GM12878 (cell line): ENCODE measurements around the gene ABCA9. TPM values are rescaled to one million over a fixed set of nuclear protein-coding genes. Genes with fewer than 3 reads are reported as not detected.

Experiments used
- ATAC-seq: fragments of 200-7000 bp; cut with Tn5 transposase; 3 replicates; pipeline ENCODE4 v1.9.1; 2020; ENCODE audit warnings: mild to moderate bottlenecking, moderate library complexity
- BruUV-seq: library from RNA; stranded (reverse); fragments of 400-500 nt; replicated peaks from 2 replicates; lab custom pipeline; 2021; lab: Mats Ljungman, UMichigan
- CTCF ChIA-PET: fragments of 300-600 bp; sonication (Branson Sonifier 250); formaldehyde crosslinking; extraction: SDS; loops from one replicate; lab custom pipeline; 2021; ENCODE audit warnings: inconsistent platforms; lab: Yijun Ruan, JAX
- POLR2A ChIA-PET: fragments of 350-600 bp; formaldehyde crosslinking; extraction: SDS; loops from one replicate; lab custom pipeline; 2021; ENCODE audit warnings: inconsistent platforms; lab: Charles Lee
- RAD21 ChIA-PET: fragments of 300-600 bp; sonication (Branson Sonifier 250); formaldehyde crosslinking; loops from one replicate; lab custom pipeline; 2023; ENCODE audit warnings: antibody characterized with exemption; ENCODE audit not compliant: unreplicated experiment; lab: Charles Lee
- SMC1A ChIA-PET: fragments of 300-600 bp; sonication (Branson Sonifier 250); formaldehyde crosslinking; loops from one replicate; lab custom pipeline; 2023; ENCODE audit not compliant: unreplicated experiment, uncharacterized antibody; lab: Charles Lee
- DNase-seq: peaks from one replicate; pipeline ENCODE4 v3.0.0-alpha.2; 2011; ENCODE audit warnings: low read depth, low spot score
- FAIRE-seq: peaks from 3 replicates; lab custom pipeline; 2011; peaks lifted over from hg19 to GRCh38; lab: Jason Lieb, UNC
- H2AFZ ChIP-seq: 2 replicates; pipeline ENCODE4 v1.6.0; 2011; ENCODE audit warnings: low read depth, low read length, control low read depth; ENCODE audit not compliant: control insufficient read depth
- H3K27ac ChIP-seq: 2 replicates; pipeline ENCODE4 v1.5.1; 2011; ENCODE audit warnings: control low read depth; ENCODE audit not compliant: control insufficient read depth, insufficient read depth
- H3K27me3 ChIP-seq, 2 experiments: replicated peaks in 1 of 2; 2 replicates each; pipeline versions ENCODE4 v1.6.0 to v1.6.1; 2011; ENCODE audit warnings: low read length in 1 of 2; ENCODE audit not compliant: control insufficient read depth in 2 of 2, insufficient read depth in 2 of 2
- H3K36me3 ChIP-seq, 2 experiments: 2 replicates each; pipeline ENCODE4 v1.5.1; 2011; ENCODE audit warnings: low read length in 1 of 2; ENCODE audit not compliant: control insufficient read depth in 2 of 2, insufficient read depth in 2 of 2
- H3K4me1 ChIP-seq: 2 replicates; pipeline ENCODE4 v1.6.1; 2011; ENCODE audit warnings: mild to moderate bottlenecking, low read length, moderate library complexity, mixed read lengths; ENCODE audit not compliant: control insufficient read depth, insufficient read depth
- H3K4me2 ChIP-seq: 2 replicates; pipeline ENCODE4 v1.6.0; 2011; ENCODE audit warnings: control low read depth; ENCODE audit not compliant: control insufficient read depth, insufficient read depth
- H3K4me3 ChIP-seq: fragments of 200-600 bp; sonication (generic); 2 replicates; pipeline ENCODE4 v1.5.1; 2016
- H3K79me2 ChIP-seq: 2 replicates; pipeline ENCODE4 v1.6.0; 2011; ENCODE audit warnings: low read length; ENCODE audit not compliant: control insufficient read depth, insufficient read depth
- H3K9ac ChIP-seq: 2 replicates; pipeline ENCODE4 v1.8.0; 2011; ENCODE audit warnings: low read length, control low read depth, mixed read lengths; ENCODE audit not compliant: control insufficient read depth, insufficient read depth
- H3K9me3 ChIP-seq: replicated peaks from 3 replicates; pipeline ENCODE4 v1.5.1; 2011; ENCODE audit warnings: mild to moderate bottlenecking, low read length; ENCODE audit not compliant: control insufficient read depth, insufficient read depth
- H4K20me1 ChIP-seq: 2 replicates; pipeline ENCODE4 v1.6.0; 2011; ENCODE audit not compliant: control insufficient read depth, insufficient read depth
- BMI1 ChIP-seq: fragments of 450-650 bp; IDR thresholded peaks from 2 replicates; pipeline ENCODE4 v1.6.1; 2016; ENCODE audit warnings: mild to moderate bottlenecking, moderate library complexity, borderline replicate concordance
- FOXK2 ChIP-seq: fragments of 450-650 bp; IDR thresholded peaks from 2 replicates; pipeline ENCODE4 v1.6.1; 2017; ENCODE audit warnings: mild to moderate bottlenecking, moderate library complexity
- KDM1A ChIP-seq: fragments of 200-600 bp; sonication (generic); IDR thresholded peaks from 2 replicates; pipeline ENCODE4 v1.6.1; 2016; ENCODE audit warnings: borderline replicate concordance
- MTA3 ChIP-seq: IDR thresholded peaks from 2 replicates; pipeline ENCODE4 v1.6.1; 2012; ENCODE audit warnings: low read length, inconsistent platforms, borderline replicate concordance
- NFIC ChIP-seq: IDR thresholded peaks from 2 replicates; pipeline ENCODE4 v1.6.1; 2012; ENCODE audit warnings: low read depth, mild to moderate bottlenecking, inconsistent platforms, low read length, moderate library complexity
- NFYB ChIP-seq: IDR thresholded peaks from 2 replicates; pipeline ENCODE4 v1.6.1; 2011; ENCODE audit warnings: low read depth, mild to moderate bottlenecking, low read length, improper control_type of control experiment, moderate library complexity; ENCODE audit not compliant: insufficient read depth
- POLR2AphosphoS2 ChIP-seq: IDR thresholded peaks from 2 replicates; pipeline ENCODE4 v1.6.1; 2011; ENCODE audit warnings: low read depth, mild to moderate bottlenecking, low read length, improper control_type of control experiment, moderate library complexity
- RBBP5 ChIP-seq: fragments of 200-600 bp; sonication (generic); conservative IDR thresholded peaks from 2 replicates; pipeline ENCODE4 v1.6.1; 2016
- RFX5 ChIP-seq: IDR thresholded peaks from 2 replicates; pipeline ENCODE4 v1.6.1; 2011; ENCODE audit warnings: low read depth, low read length, improper control_type of control experiment
- SMARCA5 ChIP-seq: fragments of 450-650 bp; IDR thresholded peaks from 2 replicates; pipeline ENCODE4 v1.6.1; 2017; ENCODE audit warnings: mild to moderate bottlenecking
- SREBF1 ChIP-seq: IDR thresholded peaks from 2 replicates; pipeline ENCODE4 v1.6.1; 2012; ENCODE audit warnings: mild to moderate bottlenecking, low read length
- SRF ChIP-seq, 2 experiments: IDR thresholded peaks; 2 replicates each; pipeline ENCODE4 v1.6.1; 2011; ENCODE audit warnings: low read depth in 2 of 2, low read length in 2 of 2, mild to moderate bottlenecking in 1 of 2, moderate library complexity in 1 of 2
- TAF1 ChIP-seq: IDR thresholded peaks from 2 replicates; pipeline ENCODE4 v1.6.1; 2011; ENCODE audit warnings: mild to moderate bottlenecking, low read depth, low read length, borderline replicate concordance
- ZZZ3 ChIP-seq: IDR thresholded peaks from 2 replicates; pipeline ENCODE4 v1.6.1; 2011; ENCODE audit warnings: low read depth; ENCODE audit not compliant: control insufficient read depth, insufficient read length
- WGBS: methylation state at CpG from one replicate; pipeline ENCODE4 v1.1.6; 2016; ENCODE audit warnings: low lambda C conversion rate; ENCODE audit not compliant: insufficient replicate concordance, insufficient coverage; ENCODE audit errors: missing lambda C conversion rate; 5-methylcytosine and 5-hydroxymethylcytosine counted together
- in situ Hi-C: fragments of 300-500 bp; cut with MboI; formaldehyde crosslinking; loops from 9 replicates; pipeline ENCODE4 v1.14.3; 2018; ENCODE audit warnings: mixed read lengths
- intact Hi-C: fragments of 100-400 bp; cut with micrococcal nuclease; formaldehyde crosslinking; loops from one replicate; pipeline ENCODE4 v1.14.2; 2022; ENCODE audit not compliant: unreplicated experiment
- polyA plus RNA-seq, 11 experiments: library from polyadenylated mRNA; depleted of rRNA in 4 of 11; unstranded in 6 of 11; stranded (reverse) in 5 of 11; fragments of >200 nt; fragmentation: Nextera tagmentation in 4 of 11; fragmentation: Illumina TruSeq in 1 of 11; extraction: Ambion mirVana in 4 of 11; extraction: Trizol in 1 of 11; gene quantifications; 1 replicate in 1 of 11; 2 replicates in 10 of 11; pipeline versions ENCODE4 v1.2.1 to v1.2.3, GENCODE V29; 2011 to 2016; ENCODE audit warnings: inconsistent platforms in 2 of 11, missing spikeins in 2 of 11, low read depth in 1 of 11
- total RNA-seq, 4 experiments: library from RNA; depleted of rRNA in 3 of 4; stranded (reverse); fragments of >200 nt in 3 of 4; fragmentation: Illumina TruSeq in 1 of 4; extraction: Trizol in 1 of 4; gene quantifications; 2 replicates each; pipeline versions ENCODE4 v1.2.1 to v1.2.3, GENCODE V29; 2013 to 2021
- TF ChIP-seq, protein P1 (sequence below): fragments of 450-650 bp; IDR thresholded peaks from 2 replicates; pipeline ENCODE4 v1.6.1; 2018; ENCODE audit warnings: mild to moderate bottlenecking, low read depth, moderate library complexity; ENCODE audit not compliant: partially characterized antibody
- TF ChIP-seq, protein P2 (sequence below): fragments of 450-650 bp; conservative IDR thresholded peaks from 2 replicates; pipeline ENCODE4 v1.6.1; 2017; ENCODE audit warnings: mild to moderate bottlenecking, moderate library complexity

The ABCA9 gene
- total and polyA plus RNA-seq, 10 of the 15 experiments (the other 5 are each of a cell fraction or from before 2014, with no cell fraction given): under 0.01 to 2.9 (median 0.31) TPM

DNA sequence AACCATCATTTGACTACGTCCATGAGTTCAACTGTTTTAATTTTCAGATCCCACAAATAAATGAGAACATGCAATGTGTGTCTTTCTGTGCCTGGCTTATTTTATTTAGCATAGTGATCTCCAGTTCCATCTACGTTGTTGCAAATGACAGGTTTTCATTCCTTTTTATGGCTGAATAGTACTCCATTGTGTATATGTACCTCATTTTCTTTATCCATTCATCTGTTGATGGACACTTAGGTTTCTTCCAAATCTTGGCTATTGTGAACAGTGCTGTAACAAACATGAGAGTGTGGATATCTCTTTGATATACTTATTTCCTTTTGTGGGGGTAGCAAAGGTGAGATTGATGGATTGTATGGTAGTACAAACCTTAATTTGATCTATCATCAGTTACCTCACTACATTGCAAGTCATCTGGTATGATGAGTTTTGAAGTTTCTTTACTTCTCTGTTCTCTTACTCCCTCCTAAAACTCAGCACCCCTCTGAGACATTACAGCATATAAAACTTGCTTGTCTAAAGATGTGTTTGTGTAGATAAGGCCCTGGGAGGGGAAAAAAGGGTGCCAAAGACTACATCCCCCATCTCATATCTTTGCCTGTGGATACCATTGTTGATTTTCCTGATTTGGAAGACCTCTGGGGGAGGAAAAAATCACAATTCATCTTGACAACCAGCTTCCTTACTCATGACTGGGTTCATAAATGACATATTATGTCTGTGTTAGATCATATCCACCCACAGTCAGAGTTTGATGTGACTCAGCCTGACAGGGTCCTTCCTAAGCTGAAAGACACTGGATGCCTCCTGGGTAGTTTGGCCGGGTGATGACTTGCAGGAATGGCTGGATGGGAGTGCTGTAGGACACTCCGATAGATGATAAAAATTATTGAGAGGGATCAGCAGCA is 47.6 kb downstream of the ABCA9 start:
- TF ChIP-seq FOXK2 (no peak), NFYB (no peak), BMI1 (no peak), RBBP5 (no peak), SRF (IDR thresholded peaks at IDR 0.05; ENCODE audit: low read depth in 2 of 2, low read length in 2 of 2) (no peak), TAF1 (no peak), SMARCA5 (no peak), RFX5 (no peak), KDM1A (no peak), POLR2AphosphoS2 (no peak), NFIC (no peak), MTA3 (no peak), ZZZ3 (no peak), SREBF1 (no peak)
- TF ChIP-seq, protein P1, sequence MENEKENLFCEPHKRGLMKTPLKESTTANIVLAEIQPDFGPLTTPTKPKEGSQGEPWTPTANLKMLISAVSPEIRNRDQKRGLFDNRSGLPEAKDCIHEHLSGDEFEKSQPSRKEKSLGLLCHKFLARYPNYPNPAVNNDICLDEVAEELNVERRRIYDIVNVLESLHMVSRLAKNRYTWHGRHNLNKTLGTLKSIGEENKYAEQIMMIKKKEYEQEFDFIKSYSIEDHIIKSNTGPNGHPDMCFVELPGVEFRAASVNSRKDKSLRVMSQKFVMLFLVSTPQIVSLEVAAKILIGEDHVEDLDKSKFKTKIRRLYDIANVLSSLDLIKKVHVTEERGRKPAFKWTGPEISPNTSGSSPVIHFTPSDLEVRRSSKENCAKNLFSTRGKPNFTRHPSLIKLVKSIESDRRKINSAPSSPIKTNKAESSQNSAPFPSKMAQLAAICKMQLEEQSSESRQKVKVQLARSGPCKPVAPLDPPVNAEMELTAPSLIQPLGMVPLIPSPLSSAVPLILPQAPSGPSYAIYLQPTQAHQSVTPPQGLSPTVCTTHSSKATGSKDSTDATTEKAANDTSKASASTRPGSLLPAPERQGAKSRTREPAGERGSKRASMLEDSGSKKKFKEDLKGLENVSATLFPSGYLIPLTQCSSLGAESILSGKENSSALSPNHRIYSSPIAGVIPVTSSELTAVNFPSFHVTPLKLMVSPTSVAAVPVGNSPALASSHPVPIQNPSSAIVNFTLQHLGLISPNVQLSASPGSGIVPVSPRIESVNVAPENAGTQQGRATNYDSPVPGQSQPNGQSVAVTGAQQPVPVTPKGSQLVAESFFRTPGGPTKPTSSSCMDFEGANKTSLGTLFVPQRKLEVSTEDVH: no peak
- TF ChIP-seq, protein P2, sequence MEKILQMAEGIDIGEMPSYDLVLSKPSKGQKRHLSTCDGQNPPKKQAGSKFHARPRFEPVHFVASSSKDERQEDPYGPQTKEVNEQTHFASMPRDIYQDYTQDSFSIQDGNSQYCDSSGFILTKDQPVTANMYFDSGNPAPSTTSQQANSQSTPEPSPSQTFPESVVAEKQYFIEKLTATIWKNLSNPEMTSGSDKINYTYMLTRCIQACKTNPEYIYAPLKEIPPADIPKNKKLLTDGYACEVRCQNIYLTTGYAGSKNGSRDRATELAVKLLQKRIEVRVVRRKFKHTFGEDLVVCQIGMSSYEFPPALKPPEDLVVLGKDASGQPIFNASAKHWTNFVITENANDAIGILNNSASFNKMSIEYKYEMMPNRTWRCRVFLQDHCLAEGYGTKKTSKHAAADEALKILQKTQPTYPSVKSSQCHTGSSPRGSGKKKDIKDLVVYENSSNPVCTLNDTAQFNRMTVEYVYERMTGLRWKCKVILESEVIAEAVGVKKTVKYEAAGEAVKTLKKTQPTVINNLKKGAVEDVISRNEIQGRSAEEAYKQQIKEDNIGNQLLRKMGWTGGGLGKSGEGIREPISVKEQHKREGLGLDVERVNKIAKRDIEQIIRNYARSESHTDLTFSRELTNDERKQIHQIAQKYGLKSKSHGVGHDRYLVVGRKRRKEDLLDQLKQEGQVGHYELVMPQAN: no peak
- TF ChIP-seq, all 136 proteins: peak for 0
- POLR2A ChIA-PET: no interaction called here
- 65% methylated on average over 4 of the region's 4 CpGs for WGBS

More for the DNA sequence above, 47.6 kb downstream of the ABCA9 start:
- SMC1A ChIA-PET: interaction anchor here (0.5 kb wide), 1 partner anchor 204 kb away, joined by 3 read pairs; no protein-coding TSS in a partner anchor
- no peak for FAIRE-seq
- RAD21 ChIA-PET: no interaction called here
- no peaks in the 10 kb centered on the region for H4K20me1 ChIP-seq
- H2AFZ ChIP-seq: no peak overlapping the region
- H3K4me1 ChIP-seq: no peaks in the 10 kb centered on the region
- H3K4me3 ChIP-seq: no peak overlapping the region
- no peaks in the 10 kb centered on the region for H3K36me3 ChIP-seq
- H3K4me2 ChIP-seq: no peak overlapping the region
- H3K27ac ChIP-seq: no peak overlapping the region
- no peak overlapping the region for H3K9ac ChIP-seq
- H3K27me3 ChIP-seq: no peaks in the 10 kb centered on the region
- no peaks in the 10 kb centered on the region for H3K79me2 ChIP-seq
- no peak for ATAC-seq
- intact Hi-C loops (no loop called here), in situ Hi-C loops (no loop called here)
- no peaks in the 10 kb centered on the region for H3K9me3 ChIP-seq
- DNase-seq: no peak
- no TSS peak for BruUV-seq
- CTCF ChIA-PET: no interaction called here
